HG02973 (cell line): ENCODE data around the gene PIEZO2.

Experiments
- ATAC-seq: cut with Tn5 transposase; IDR thresholded peaks from one replicate; pipeline ENCODE4 v1.9.1; 2021; ENCODE audit warnings: moderate library complexity; ENCODE audit not compliant: unreplicated experiment

Gene PIEZO2

GRCh38 chr18:11033503-11033902 lies 115.9 kb downstream of the PIEZO2 start:
- no peak for ATAC-seq

GRCh38 chr18:11031966-11032365 lies 117.4 kb downstream of the PIEZO2 start:
- ATAC-seq, result no peak

GRCh38 chr18:11029021-11029420 lies 120.3 kb downstream of the PIEZO2 start:
- ATAC-seq, result no peak

- ATAC-seq, result no peak
These were observed 121.5 kb downstream of the PIEZO2 start for GRCh38 chr18:11027862-11028261.

GRCh38 chr18:11025671-11026070 lies 123.7 kb downstream of the PIEZO2 start:
- no peak for ATAC-seq

- ATAC-seq, result no peak
These were observed 124.3 kb downstream of the PIEZO2 start for GRCh38 chr18:11024928-11025669.

- ATAC-seq, result no peak
These were observed 127.9 kb downstream of the PIEZO2 start for GRCh38 chr18:11021477-11021876.

- ATAC-seq, result no peak
These were observed 128.4 kb downstream of the PIEZO2 start for GRCh38 chr18:11020877-11021414.

GRCh38 chr18:11020161-11020853 lies 129.1 kb downstream of the PIEZO2 start:
- ATAC-seq, result no peak

- no peak for ATAC-seq
These were observed 129.9 kb downstream of the PIEZO2 start for GRCh38 chr18:11019295-11020105.

GRCh38 chr18:11009869-11010268 lies 139.5 kb downstream of the PIEZO2 start:
- no peak for ATAC-seq

GRCh38 chr18:11009147-11009546 lies 140.2 kb downstream of the PIEZO2 start:
- ATAC-seq, result no peak

- ATAC-seq, result no peak
These were observed 140.9 kb downstream of the PIEZO2 start for GRCh38 chr18:11008505-11008904.

GRCh38 chr18:11005528-11005927 lies 143.8 kb downstream of the PIEZO2 start:
- no peak for ATAC-seq

- no peak for ATAC-seq
These were observed 144.4 kb downstream of the PIEZO2 start for GRCh38 chr18:11004951-11005350.

GRCh38 chr18:11004294-11004693 lies 145.1 kb downstream of the PIEZO2 start:
- ATAC-seq, result no peak

- ATAC-seq, result no peak
These were observed 146.6 kb downstream of the PIEZO2 start for GRCh38 chr18:11002796-11003195.

GRCh38 chr18:11002277-11002676 lies 147.1 kb downstream of the PIEZO2 start:
- ATAC-seq, result no peak

- no peak for ATAC-seq
These were observed 149.3 kb downstream of the PIEZO2 start for GRCh38 chr18:11000071-11000470.

- no peak for ATAC-seq
These were observed 151.5 kb downstream of the PIEZO2 start for GRCh38 chr18:10997885-10998284.

GRCh38 chr18:10995550-10995949 lies 153.8 kb downstream of the PIEZO2 start:
- no peak for ATAC-seq
